ENCODE results near the gene EVI5.

DNA sequence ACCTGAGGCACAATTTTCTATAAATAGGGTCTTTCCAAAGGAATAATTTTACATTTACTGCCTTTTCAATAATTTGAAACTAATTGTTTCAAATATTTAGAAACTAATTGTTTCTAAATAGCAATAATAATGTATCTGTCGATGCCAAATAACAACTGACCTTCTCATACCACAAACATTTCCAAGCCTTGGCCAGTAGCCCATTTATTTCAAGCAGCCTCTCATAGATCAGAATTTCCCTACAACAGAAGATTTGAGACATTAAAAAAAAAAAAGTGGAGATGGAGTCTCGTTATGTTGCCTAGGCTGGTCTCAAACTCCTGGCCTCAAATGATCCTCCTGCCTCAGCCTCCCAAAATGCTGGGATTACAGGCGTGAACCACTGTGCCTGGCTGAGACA lies 296.1 kb downstream of the EVI5 start:
- TF ChIP-seq, protein P1, sequence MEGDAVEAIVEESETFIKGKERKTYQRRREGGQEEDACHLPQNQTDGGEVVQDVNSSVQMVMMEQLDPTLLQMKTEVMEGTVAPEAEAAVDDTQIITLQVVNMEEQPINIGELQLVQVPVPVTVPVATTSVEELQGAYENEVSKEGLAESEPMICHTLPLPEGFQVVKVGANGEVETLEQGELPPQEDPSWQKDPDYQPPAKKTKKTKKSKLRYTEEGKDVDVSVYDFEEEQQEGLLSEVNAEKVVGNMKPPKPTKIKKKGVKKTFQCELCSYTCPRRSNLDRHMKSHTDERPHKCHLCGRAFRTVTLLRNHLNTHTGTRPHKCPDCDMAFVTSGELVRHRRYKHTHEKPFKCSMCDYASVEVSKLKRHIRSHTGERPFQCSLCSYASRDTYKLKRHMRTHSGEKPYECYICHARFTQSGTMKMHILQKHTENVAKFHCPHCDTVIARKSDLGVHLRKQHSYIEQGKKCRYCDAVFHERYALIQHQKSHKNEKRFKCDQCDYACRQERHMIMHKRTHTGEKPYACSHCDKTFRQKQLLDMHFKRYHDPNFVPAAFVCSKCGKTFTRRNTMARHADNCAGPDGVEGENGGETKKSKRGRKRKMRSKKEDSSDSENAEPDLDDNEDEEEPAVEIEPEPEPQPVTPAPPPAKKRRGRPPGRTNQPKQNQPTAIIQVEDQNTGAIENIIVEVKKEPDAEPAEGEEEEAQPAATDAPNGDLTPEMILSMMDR (IDR thresholded peaks at IDR 0.05): no peak
- TF ChIP-seq POLR2A (IDR thresholded peaks at IDR 0.05): no peak

Data from body of pancreas (tissue), 4 donors.